ENCODE data around the gene DPP10. TPM values are rescaled to one million over a fixed set of nuclear protein-coding genes. Genes with fewer than 3 reads are reported as not detected.
A peak's percentile ranks its signal among the peaks of the same experiment; 100 is the strongest.

The DPP10 gene
- total RNA-seq, 1 donor from 2014 or later, result 15.1 TPM

GRCh38 chr2:115174651-115175050 is 732.2 kb downstream of the DPP10 start:
- no peaks in the 10 kb centered on the region for H3K9me3 Mint-ChIP-seq (ENCODE audit: unreplicated experiment)
- DNase-seq, result no peak
- H3K27ac Mint-ChIP-seq (ENCODE audit: unreplicated experiment), result no peak overlapping the region
- H3K36me3 Mint-ChIP-seq (ENCODE audit: unreplicated experiment), result no peaks in the 10 kb centered on the region
- no peak overlapping the region for H3K4me3 Mint-ChIP-seq (ENCODE audit: unreplicated experiment)
- H3K4me1 Mint-ChIP-seq (ENCODE audit: low read depth, unreplicated experiment), result no peaks in the 10 kb centered on the region
- no peaks in the 10 kb centered on the region for H3K27me3 Mint-ChIP-seq (ENCODE audit: unreplicated experiment)
- no peak for TF ChIP-seq CTCF (IDR thresholded peaks at IDR 0.05; ENCODE audit: partially characterized antibody, unreplicated experiment)

- Mint-ChIP-seq H3K4me1 (ENCODE audit: low read depth, unreplicated experiment) (no peaks in the 10 kb centered on the region), H3K9me3 (ENCODE audit: unreplicated experiment) (no peaks in the 10 kb centered on the region), H3K36me3 (ENCODE audit: unreplicated experiment) (no peaks in the 10 kb centered on the region), H3K4me3 (ENCODE audit: unreplicated experiment) (no peak overlapping the region), H3K27ac (ENCODE audit: unreplicated experiment) (no peak overlapping the region), H3K27me3 (ENCODE audit: unreplicated experiment) (no peaks in the 10 kb centered on the region)
- no peak for TF ChIP-seq CTCF (IDR thresholded peaks at IDR 0.05; ENCODE audit: partially characterized antibody, unreplicated experiment)
- DNase-seq, result no peak
These were observed 740.7 kb downstream of the DPP10 start for GRCh38 chr2:115183144-115183543.

- TF ChIP-seq CTCF (IDR thresholded peaks at IDR 0.05; ENCODE audit: partially characterized antibody, unreplicated experiment), result no peak
- no peaks in the 10 kb centered on the region for H3K9me3 Mint-ChIP-seq (ENCODE audit: unreplicated experiment)
- peak; percentile 42 for DNase-seq
- no peak overlapping the region for H3K27ac Mint-ChIP-seq (ENCODE audit: unreplicated experiment)
- no peaks in the 10 kb centered on the region for H3K36me3 Mint-ChIP-seq (ENCODE audit: unreplicated experiment)
- H3K4me3 Mint-ChIP-seq (ENCODE audit: unreplicated experiment), result no peak overlapping the region
- peaks cover 3% of the 10 kb centered on the region for H3K4me1 Mint-ChIP-seq (ENCODE audit: low read depth, unreplicated experiment)
- no peaks in the 10 kb centered on the region for H3K27me3 Mint-ChIP-seq (ENCODE audit: unreplicated experiment)
These were observed 748.0 kb downstream of the DPP10 start for GRCh38 chr2:115190459-115190858.

- H3K27me3 Mint-ChIP-seq (ENCODE audit: unreplicated experiment), result no peaks in the 10 kb centered on the region
- H3K36me3 Mint-ChIP-seq (ENCODE audit: unreplicated experiment), result no peaks in the 10 kb centered on the region
- DNase-seq, result no peak
- H3K9me3 Mint-ChIP-seq (ENCODE audit: unreplicated experiment), result no peaks in the 10 kb centered on the region
- H3K27ac Mint-ChIP-seq (ENCODE audit: unreplicated experiment), result no peak overlapping the region
- H3K4me3 Mint-ChIP-seq (ENCODE audit: unreplicated experiment), result no peak overlapping the region
- peaks cover 7% of the 10 kb centered on the region for H3K4me1 Mint-ChIP-seq (ENCODE audit: low read depth, unreplicated experiment)
- no peak for TF ChIP-seq CTCF (IDR thresholded peaks at IDR 0.05; ENCODE audit: partially characterized antibody, unreplicated experiment)
These were observed 752.2 kb downstream of the DPP10 start for GRCh38 chr2:115194623-115195022.

- Mint-ChIP-seq H3K27ac (ENCODE audit: unreplicated experiment) (no peak overlapping the region), H3K9me3 (ENCODE audit: unreplicated experiment) (no peaks in the 10 kb centered on the region), H3K36me3 (ENCODE audit: unreplicated experiment) (no peaks in the 10 kb centered on the region), H3K4me3 (ENCODE audit: unreplicated experiment) (no peak overlapping the region), H3K4me1 (ENCODE audit: low read depth, unreplicated experiment) (peaks cover 10% of the 10 kb centered on the region), H3K27me3 (ENCODE audit: unreplicated experiment) (no peaks in the 10 kb centered on the region)
- no peak for TF ChIP-seq CTCF (IDR thresholded peaks at IDR 0.05; ENCODE audit: partially characterized antibody, unreplicated experiment)
- DNase-seq, result no peak
These were observed 754.1 kb downstream of the DPP10 start for GRCh38 chr2:115196587-115196986.
